HepG2 (cell line): ENCODE results near the gene NCOA6. TPM values are rescaled to one million over a fixed set of nuclear protein-coding genes. Genes with fewer than 3 reads are reported as not detected.

Experiments used
- ARNT2 ChIP-seq: sonication (generic); formaldehyde crosslinking; IDR thresholded peaks from 2 replicates; pipeline ENCODE4 v1.8.0; 2022; ENCODE audit warnings: mild to moderate bottlenecking, low read depth, missing genetic modification reagents, moderate library complexity
- ATF3 ChIP-seq: sonication (generic); formaldehyde crosslinking; IDR thresholded peaks from 2 replicates; pipeline ENCODE4 v1.4.0; 2020; ENCODE audit warnings: missing genetic modification reagents
- CENPX ChIP-seq: sonication (generic); formaldehyde crosslinking; IDR thresholded peaks from 2 replicates; pipeline ENCODE4 v1.9.0; 2021; ENCODE audit warnings: mild to moderate bottlenecking, missing genetic modification reagents, moderate library complexity
- ETV5 ChIP-seq: IDR thresholded peaks from 2 replicates; pipeline ENCODE4 v1.6.1; 2018; ENCODE audit warnings: missing biosample characterization, missing genetic modification reagents, inconsistent platforms, borderline replicate concordance
- FOXA1 ChIP-seq, 2 experiments: fragments of 450-650 bp in 1 of 2; sonication (generic) in 1 of 2; formaldehyde crosslinking in 1 of 2; IDR thresholded peaks; 2 replicates each; pipeline versions ENCODE4 v1.4.0 to v1.6.1; 2016 to 2020; ENCODE audit warnings: missing genetic modification reagents in 1 of 2
- FOXC1 ChIP-seq: sonication (generic); formaldehyde crosslinking; IDR thresholded peaks from 2 replicates; pipeline ENCODE4 v1.8.0; 2022; ENCODE audit warnings: mild to moderate bottlenecking, missing genetic modification reagents, borderline replicate concordance
- HNF4A ChIP-seq: sonication (generic); formaldehyde crosslinking; IDR thresholded peaks from 2 replicates; pipeline ENCODE4 v1.4.0; 2020; ENCODE audit warnings: missing genetic modification reagents
- KDM4B ChIP-seq: sonication (generic); formaldehyde crosslinking; IDR thresholded peaks from 2 replicates; pipeline ENCODE4 v1.4.0; 2020; ENCODE audit warnings: missing genetic modification reagents
- KMT2A ChIP-seq: sonication (generic); formaldehyde crosslinking; IDR thresholded peaks from 2 replicates; pipeline ENCODE4 v1.4.0; 2020; ENCODE audit warnings: missing genetic modification reagents
- MYC ChIP-seq: sonication (generic); formaldehyde crosslinking; IDR thresholded peaks from 2 replicates; pipeline ENCODE4 v1.9.0; 2021; ENCODE audit warnings: missing genetic modification reagents, borderline replicate concordance
- MYPOP ChIP-seq: sonication (generic); formaldehyde crosslinking; IDR thresholded peaks from 2 replicates; pipeline ENCODE4 v1.8.1; 2023; ENCODE audit warnings: mild to moderate bottlenecking, moderate library complexity, missing genetic modification reagents
- NFIB ChIP-seq: sonication (generic); formaldehyde crosslinking; IDR thresholded peaks from 2 replicates; pipeline ENCODE4 v1.9.0; 2021; ENCODE audit warnings: missing genetic modification reagents, mild to moderate bottlenecking, borderline replicate concordance
- NR2F6 ChIP-seq, 2 experiments: IDR thresholded peaks; 2 replicates each; pipeline ENCODE4 v1.6.1; 2016; ENCODE audit warnings: antibody characterized with exemption in 1 of 2, mild to moderate bottlenecking in 1 of 2
- RNF219 ChIP-seq: sonication (generic); formaldehyde crosslinking; IDR thresholded peaks from 2 replicates; pipeline ENCODE4 v1.5.0; 2020; ENCODE audit warnings: mild to moderate bottlenecking, missing genetic modification reagents
- SAFB2 ChIP-seq: sonication (generic); formaldehyde crosslinking; IDR thresholded peaks from 2 replicates; pipeline ENCODE4 v1.5.1; 2020; ENCODE audit warnings: missing genetic modification reagents, low read depth, mild to moderate bottlenecking, borderline replicate concordance
- SOX5 ChIP-seq: IDR thresholded peaks from 2 replicates; pipeline ENCODE4 v1.6.1; 2016; ENCODE audit warnings: borderline replicate concordance
- SP4 ChIP-seq: sonication (generic); formaldehyde crosslinking; IDR thresholded peaks from 2 replicates; pipeline ENCODE4 v1.8.1; 2023; ENCODE audit warnings: mild to moderate bottlenecking, missing genetic modification reagents
- THAP7 ChIP-seq: sonication (generic); formaldehyde crosslinking; IDR thresholded peaks from 2 replicates; pipeline ENCODE4 v1.8.1; 2023; ENCODE audit warnings: mild to moderate bottlenecking, missing genetic modification reagents
- U2AF2 ChIP-seq: fragments of 200-400 bp; formaldehyde crosslinking; IDR thresholded peaks from 2 replicates; pipeline ENCODE4 v1.6.1; 2017; ENCODE audit warnings: low read depth, mild to moderate bottlenecking, low read length
- ZBTB39 ChIP-seq: sonication (generic); formaldehyde crosslinking; IDR thresholded peaks from 2 replicates; pipeline ENCODE4 v1.5.0; 2020; ENCODE audit warnings: missing genetic modification reagents
- ZFP62 ChIP-seq: sonication (generic); formaldehyde crosslinking; IDR thresholded peaks from 2 replicates; pipeline ENCODE4 v1.4.0; 2020; ENCODE audit warnings: missing genetic modification reagents
- ZIK1 ChIP-seq: sonication (generic); formaldehyde crosslinking; IDR thresholded peaks from 2 replicates; pipeline ENCODE4 v1.5.0; 2020; ENCODE audit warnings: mild to moderate bottlenecking, low read depth, missing genetic modification reagents, borderline replicate concordance
- polyA plus RNA-seq, 8 experiments: library from polyadenylated mRNA; depleted of rRNA in 3 of 8; stranded (reverse) in 7 of 8; unstranded in 1 of 8; fragments of >200 nt; fragmentation: Illumina TruSeq in 4 of 8; extraction: Trizol in 4 of 8; gene quantifications; 2 replicates each; pipeline versions ENCODE4 v1.2.1 to v1.2.3, GENCODE V29; 2011 to 2016; ENCODE audit warnings: low read depth in 4 of 8, missing spikeins in 1 of 8, mixed read lengths in 1 of 8; ENCODE audit not compliant: insufficient read depth in 1 of 8
- total RNA-seq, 5 experiments: library from RNA; depleted of rRNA; stranded (reverse); fragments of >200 nt; fragmentation: Illumina TruSeq; extraction: Trizol; gene quantifications; 2 replicates each; pipeline ENCODE4 v1.2.3, GENCODE V29; 2016; ENCODE audit warnings: low read depth in 1 of 5

NCOA6 gene
- total and polyA plus RNA-seq, 2 of the 13 experiments (the other 11 are each of a cell fraction or from before 2014, with no cell fraction given) = 11.2 to 29.3 TPM

- peak; percentile 16; the same call in 1 of the 2 replicates for TF ChIP-seq ZBTB39 (CRISPR knock-in tag)
- peak; percentile 80; the same call in 1 of the 2 replicates for TF ChIP-seq SAFB2 (CRISPR knock-in tag)
- TF ChIP-seq ETV5 (CRISPR knock-in tag) = 0 out of 2 replicates have a peak, but pooled peaks have one; percentile 8
- TF ChIP-seq CENPX (CRISPR knock-in tag) = no peak
- TF ChIP-seq RNF219 (CRISPR knock-in tag) = no peak
- TF ChIP-seq NR2F6 (IDR thresholded peaks at IDR 0.05) = peak; percentile 47
- TF ChIP-seq NR2F6 (CRISPR knock-in tag; IDR thresholded peaks at IDR 0.05) = peak; percentile 76
- TF ChIP-seq ATF3 = 0 out of 2 replicates have a peak, but pooled peaks have one; percentile 28
- no peak for TF ChIP-seq MYPOP (CRISPR knock-in tag)
- 0 out of 2 replicates have a peak, but pooled peaks have one; percentile 18 for TF ChIP-seq THAP7 (CRISPR knock-in tag)
- TF ChIP-seq FOXC1 (CRISPR knock-in tag) = peak; percentile 67; the same call in 1 of the 2 replicates
- TF ChIP-seq NFIB (CRISPR knock-in tag) = no peak
- 0 out of 2 replicates have a peak, but pooled peaks have one; percentile 9 for TF ChIP-seq SP4
- TF ChIP-seq SOX5 (CRISPR knock-in tag) = peak; percentile 37; the same call in 1 of the 2 replicates
- TF ChIP-seq KMT2A = 0 out of 2 replicates have a peak, but pooled peaks have one; percentile 26
- no peak for TF ChIP-seq U2AF2
- TF ChIP-seq KDM4B (CRISPR knock-in tag) = no peak
- no peak for TF ChIP-seq ZFP62 (CRISPR knock-in tag)
- TF ChIP-seq FOXA1 (IDR thresholded peaks at IDR 0.05) = no peak
- TF ChIP-seq FOXA1 (CRISPR knock-in tag; IDR thresholded peaks at IDR 0.05) = no peak
- peak; percentile 21; the same call in 1 of the 2 replicates for TF ChIP-seq MYC (CRISPR knock-in tag)
- no peak for TF ChIP-seq HNF4A (CRISPR knock-in tag)
- TF ChIP-seq ARNT2 (CRISPR knock-in tag) = 0 out of 2 replicates have a peak, but pooled peaks have one; percentile 34
- TF ChIP-seq ZIK1 (CRISPR knock-in tag) = no peak
These were observed 119.8 kb downstream of the NCOA6 start (continued) for GRCh38 chr20:34705397-34706301.
